ENCODE data around the gene NABP1. TPM values are rescaled to one million over a fixed set of nuclear protein-coding genes. Genes with fewer than 3 reads are reported as not detected.

NABP1 gene
- polyA plus RNA-seq, result 18.4 to 29.3 TPM (median 22.8 TPM) in 3 replicates
- 29.0 TPM for polyA plus RNA-seq (2011; ENCODE audit: low read depth)
- polyA plus RNA-seq (2011; cell fraction: cytosol; rRNA removed), result 9.9 and 14.9 TPM in 2 replicates
- polyA plus RNA-seq (2011; cell fraction: nucleus; rRNA removed), result 56.3 and 69.3 TPM in 2 replicates
- polyA plus RNA-seq (2012; ENCODE audit: low replicate concordance), result 21.3 and 25.4 TPM in 2 replicates
- polyA minus RNA-seq, result 5.5 to 50.9 TPM (median 24.0 TPM) in 3 replicates
- 16.3 TPM for polyA minus RNA-seq (2011; cell fraction: cytosol; rRNA and poly(A)+ RNA removed)
- polyA minus RNA-seq (2011; cell fraction: nucleus; rRNA and poly(A)+ RNA removed), result 45.1 and 82.4 TPM in 2 replicates

GRCh38 chr2:191677646-191678436 is at the start of gene NABP1:
Gene NABP1 (plus strand): TSS chr2:191678136. CDS start chr2:191678615, 479 bp downstream.
- Histone ChIP-seq H3K36me3 (ENCODE audit: control insufficient read depth in 2 of 2, extremely low read depth in 1 of 2, insufficient read depth in 2 of 2, low read length in 2 of 2) (peaks cover 4 to 19% of the 10 kb centered on the region in 2 experiments), H3K4me3 (ENCODE audit: control insufficient read depth in 2 of 3, extremely low read depth in 1 of 3, insufficient read depth in 2 of 3, low read depth in 1 of 3, low read length in 3 of 3) (peak within 1 kb of the TSS; percentile 63 to 84 (median 82)), H3K27me3 (ENCODE audit: control insufficient read depth, extremely low read depth, insufficient read depth, low read length) (no peaks in the 10 kb centered on the region), H2AFZ (ENCODE audit: control insufficient read depth, low read length) (peak within 1 kb of the TSS; percentile 7), H3K27ac (ENCODE audit: control insufficient read depth, insufficient read depth, low read length) (peak within 1 kb of the TSS; percentile 96), H3K4me2 (ENCODE audit: control insufficient read depth, extremely low read depth, insufficient read depth, low read depth, low read length) (peak within 1 kb of the TSS; percentile 85), H4K20me1 (ENCODE audit: control insufficient read depth, extremely low read depth, insufficient read depth, low read length) (no peaks in the 10 kb centered on the region), H3K79me2 (ENCODE audit: control insufficient read depth, insufficient read depth, low read length) (peaks cover 26% of the 10 kb centered on the region), H3K9me1 (ENCODE audit: control insufficient read depth, extremely low read depth, insufficient read depth, low read length) (no peaks in the 10 kb centered on the region), H3K9me3 (ENCODE audit: control insufficient read depth, low read depth, low read length) (no peaks in the 10 kb centered on the region), H3K9ac (ENCODE audit: control insufficient read depth, extremely low read depth, insufficient read depth, low read length) (peak within 1 kb of the TSS; percentile 95), H3K4me1 (ENCODE audit: control insufficient read depth, extremely low read depth, insufficient read depth, low read length) (peaks cover 22% of the 10 kb centered on the region)
- dilution Hi-C loops (cut with MboI; ENCODE audit: extremely low pct_ligation_motif_present, low sequenced_read_pairs), result no loop called here
- DNase-seq (ENCODE audit: low read depth, low spot score) (no peak), FAIRE-seq (peak; percentile 66)
- TF ChIP-seq, protein P1, sequence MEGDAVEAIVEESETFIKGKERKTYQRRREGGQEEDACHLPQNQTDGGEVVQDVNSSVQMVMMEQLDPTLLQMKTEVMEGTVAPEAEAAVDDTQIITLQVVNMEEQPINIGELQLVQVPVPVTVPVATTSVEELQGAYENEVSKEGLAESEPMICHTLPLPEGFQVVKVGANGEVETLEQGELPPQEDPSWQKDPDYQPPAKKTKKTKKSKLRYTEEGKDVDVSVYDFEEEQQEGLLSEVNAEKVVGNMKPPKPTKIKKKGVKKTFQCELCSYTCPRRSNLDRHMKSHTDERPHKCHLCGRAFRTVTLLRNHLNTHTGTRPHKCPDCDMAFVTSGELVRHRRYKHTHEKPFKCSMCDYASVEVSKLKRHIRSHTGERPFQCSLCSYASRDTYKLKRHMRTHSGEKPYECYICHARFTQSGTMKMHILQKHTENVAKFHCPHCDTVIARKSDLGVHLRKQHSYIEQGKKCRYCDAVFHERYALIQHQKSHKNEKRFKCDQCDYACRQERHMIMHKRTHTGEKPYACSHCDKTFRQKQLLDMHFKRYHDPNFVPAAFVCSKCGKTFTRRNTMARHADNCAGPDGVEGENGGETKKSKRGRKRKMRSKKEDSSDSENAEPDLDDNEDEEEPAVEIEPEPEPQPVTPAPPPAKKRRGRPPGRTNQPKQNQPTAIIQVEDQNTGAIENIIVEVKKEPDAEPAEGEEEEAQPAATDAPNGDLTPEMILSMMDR (optimal IDR thresholded peaks at IDR 0.05 in 1 of 3, IDR thresholded peaks at IDR 0.05 in 1 of 3, conservative IDR thresholded peaks at IDR 0.05 in 1 of 3; ENCODE audit: extremely low read depth in 1 of 3, insufficient read depth in 2 of 3, low read length in 3 of 3), result no peak
- TF ChIP-seq EZH2 (IDR thresholded peaks at IDR 0.05; ENCODE audit: low read length), result no peak

DNA sequence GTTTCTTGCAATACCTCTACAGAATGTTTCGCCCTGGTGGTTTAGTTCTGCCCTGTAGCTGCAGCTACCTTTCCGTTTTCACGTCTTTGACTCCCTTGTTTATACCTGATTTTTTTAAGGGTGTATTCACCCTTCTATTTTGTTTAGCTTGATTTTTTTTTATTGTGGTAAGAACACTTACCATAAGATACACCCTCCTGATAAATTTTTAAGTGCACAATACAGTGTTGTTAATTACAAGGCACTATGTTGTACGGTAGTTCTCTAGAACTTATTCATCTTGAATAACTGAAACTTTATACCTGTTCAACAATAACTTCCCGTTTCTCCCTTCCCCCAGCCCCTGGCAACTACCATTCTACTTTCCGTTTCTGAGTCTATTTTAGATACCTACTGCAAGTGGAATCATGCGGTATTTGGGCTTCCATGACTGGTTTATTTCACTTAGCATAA is 48.9 kb upstream of the NABP1 start:
- no peak overlapping the region for H2AFZ ChIP-seq (ENCODE audit: control insufficient read depth, low read length)

More for the DNA sequence above, 48.9 kb upstream of the NABP1 start:
- DNase-seq (ENCODE audit: low read depth, low spot score) (no peak), FAIRE-seq (no peak)
- Histone ChIP-seq H3K4me1 (ENCODE audit: control insufficient read depth, extremely low read depth, insufficient read depth, low read length) (peaks cover 22% of the 10 kb centered on the region), H3K27me3 (ENCODE audit: control insufficient read depth, extremely low read depth, insufficient read depth, low read length) (no peaks in the 10 kb centered on the region), H3K36me3 (ENCODE audit: control insufficient read depth in 2 of 2, extremely low read depth in 1 of 2, insufficient read depth in 2 of 2, low read length in 2 of 2) (no peaks in the 10 kb centered on the region), H3K79me2 (ENCODE audit: control insufficient read depth, insufficient read depth, low read length) (no peaks in the 10 kb centered on the region), H3K9me1 (ENCODE audit: control insufficient read depth, extremely low read depth, insufficient read depth, low read length) (no peaks in the 10 kb centered on the region), H3K4me3 (ENCODE audit: control insufficient read depth in 2 of 3, extremely low read depth in 1 of 3, insufficient read depth in 2 of 3, low read depth in 1 of 3, low read length in 3 of 3) (no peak overlapping the region), H3K4me2 (ENCODE audit: control insufficient read depth, extremely low read depth, insufficient read depth, low read depth, low read length) (no peak overlapping the region), H4K20me1 (ENCODE audit: control insufficient read depth, extremely low read depth, insufficient read depth, low read length) (no peaks in the 10 kb centered on the region), H3K9ac (ENCODE audit: control insufficient read depth, extremely low read depth, insufficient read depth, low read length) (no peak overlapping the region), H3K27ac (ENCODE audit: control insufficient read depth, insufficient read depth, low read length) (no peak overlapping the region), H3K9me3 (ENCODE audit: control insufficient read depth, low read depth, low read length) (no peaks in the 10 kb centered on the region)
- no peak for TF ChIP-seq EZH2 (IDR thresholded peaks at IDR 0.05; ENCODE audit: low read length)
- TF ChIP-seq, protein P1 (optimal IDR thresholded peaks at IDR 0.05 in 1 of 3, IDR thresholded peaks at IDR 0.05 in 1 of 3, conservative IDR thresholded peaks at IDR 0.05 in 1 of 3; ENCODE audit: extremely low read depth in 1 of 3, insufficient read depth in 2 of 3, low read length in 3 of 3), result no peak
- dilution Hi-C loops (cut with MboI; ENCODE audit: extremely low pct_ligation_motif_present, low sequenced_read_pairs), result no loop called here

Data from keratinocyte (primary cell).